Esophagus muscularis mucosa (tissue), 3 donors: ENCODE data around the gene PEX14.

Source experiments
- CTCF ChIP-seq, 3 experiments: fragments of 200-600 bp in 2 of 3; fragments of 450-650 bp in 1 of 3; sonication (generic) in 2 of 3; IDR thresholded peaks; one replicate each; pipeline ENCODE4 v1.5.1; 2017 to 2019; ENCODE audit warnings: antibody characterized with exemption in 3 of 3, mild to moderate bottlenecking in 2 of 3, moderate library complexity in 1 of 3
- POLR2A ChIP-seq: fragments of 450-650 bp; IDR thresholded peaks from one replicate; pipeline ENCODE4 v1.6.1; 2017; ENCODE audit warnings: antibody characterized with exemption, moderate library complexity, mild to moderate bottlenecking, low read depth

GRCh38 chr1:10514490-10515235, 39.9 kb downstream of the PEX14 start:
- TF ChIP-seq POLR2A (no peak), CTCF (IDR thresholded peaks at IDR 0.05) (peak; percentile 51 to 63 (median 53))
